Measurements from ENCODE around the gene FMN2. TPM values are rescaled to one million over a fixed set of nuclear protein-coding genes. Genes with fewer than 3 reads are reported as not detected.
"Not testable (repeated sequence)": the region's sequence is repeated elsewhere in the genome, so short reads cannot be mapped to it uniquely, and the experiment has no call there.

The FMN2 gene
- total RNA-seq, 1 donor = not detected

DNA sequence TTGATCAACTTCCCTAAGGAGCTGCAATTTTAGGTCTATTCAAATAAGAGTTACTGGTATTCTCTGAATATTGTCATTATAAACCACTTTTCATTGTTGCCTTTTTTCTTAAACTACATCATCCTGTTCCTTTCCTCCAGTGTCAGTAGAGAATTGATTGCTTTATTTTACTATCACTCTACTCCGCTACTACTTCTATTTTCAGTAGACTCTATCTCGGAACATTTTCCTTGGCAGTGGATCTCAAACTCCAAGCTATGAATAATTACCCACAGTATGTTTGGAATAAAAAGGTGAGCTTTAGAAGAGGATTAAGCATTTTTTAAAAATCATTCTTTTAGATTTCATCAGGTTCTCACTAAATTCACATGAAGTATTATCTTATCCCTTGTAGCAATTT, 295.4 kb downstream of the FMN2 start:
- no peak overlapping the region for H3K4me3 ChIP-seq (ENCODE audit: low read length)
- H3K9me3 ChIP-seq (ENCODE audit: low read depth, low read length) = peaks cover 6% of the 10 kb centered on the region
- no peaks in the 10 kb centered on the region for H3K4me1 ChIP-seq (ENCODE audit: insufficient read depth, low read length)
- no peaks in the 10 kb centered on the region for H3K27me3 ChIP-seq (ENCODE audit: insufficient read depth, low read length)

DNA sequence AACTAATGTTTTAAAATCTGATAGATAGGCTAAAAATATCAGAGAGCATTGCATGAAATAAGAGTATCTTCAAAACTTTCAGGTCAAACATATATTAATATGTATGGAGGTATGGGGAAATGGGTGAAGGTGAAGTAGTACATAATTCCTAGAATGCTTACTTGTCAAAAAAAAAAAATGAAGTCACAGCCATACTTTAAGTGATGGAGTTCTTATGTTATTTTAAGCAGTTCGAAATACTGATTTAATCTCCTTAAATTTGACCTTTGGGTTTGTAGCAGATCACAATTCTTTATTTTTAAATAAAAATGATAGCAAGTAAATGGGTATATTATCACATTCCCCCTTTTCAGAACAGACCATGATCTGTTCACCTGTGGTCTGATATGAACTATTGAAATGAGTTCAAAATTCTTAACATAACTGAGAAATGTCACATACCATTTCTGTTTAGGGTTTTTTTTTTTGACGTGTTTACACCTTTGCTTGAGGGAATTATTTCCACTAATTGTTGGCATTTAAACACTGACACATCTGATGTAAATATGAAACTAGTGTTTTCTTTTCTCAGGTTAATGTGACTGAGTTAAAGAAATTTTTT, 300.1 kb downstream of the FMN2 start:
- no peaks in the 10 kb centered on the region for H3K27me3 ChIP-seq (ENCODE audit: insufficient read depth, low read length)
- H3K4me1 ChIP-seq (ENCODE audit: insufficient read depth, low read length) = no peaks in the 10 kb centered on the region
- no peaks in the 10 kb centered on the region for H3K9me3 ChIP-seq (ENCODE audit: low read depth, low read length)
- H3K4me3 ChIP-seq (ENCODE audit: low read length) = no peak overlapping the region

DNA sequence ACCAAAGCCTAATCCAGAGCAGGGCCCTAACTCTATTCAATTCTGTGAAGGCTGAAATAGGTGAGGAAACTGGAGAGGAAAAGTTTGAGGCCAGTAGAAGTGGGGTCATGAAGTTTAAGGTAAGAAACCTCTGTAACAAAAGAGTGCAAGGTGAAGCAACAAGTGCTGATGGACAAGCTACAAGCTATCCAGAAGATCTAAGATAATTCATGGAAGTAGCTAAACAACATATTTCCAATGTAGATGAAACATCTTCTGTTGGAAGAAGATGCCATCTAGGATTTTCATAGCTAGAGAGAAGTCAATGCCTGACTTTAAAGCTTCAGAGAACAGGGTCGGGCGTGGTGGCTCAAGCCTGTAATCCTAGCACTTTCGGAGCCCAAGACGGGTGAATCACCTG, 302.7 kb downstream of the FMN2 start:
- Histone ChIP-seq H3K4me1 (ENCODE audit: insufficient read depth, low read length) (no peaks in the 10 kb centered on the region), H3K27me3 (ENCODE audit: insufficient read depth, low read length) (no peaks in the 10 kb centered on the region), H3K4me3 (ENCODE audit: low read length) (no peak overlapping the region), H3K9me3 (ENCODE audit: low read depth, low read length) (no peaks in the 10 kb centered on the region)

DNA sequence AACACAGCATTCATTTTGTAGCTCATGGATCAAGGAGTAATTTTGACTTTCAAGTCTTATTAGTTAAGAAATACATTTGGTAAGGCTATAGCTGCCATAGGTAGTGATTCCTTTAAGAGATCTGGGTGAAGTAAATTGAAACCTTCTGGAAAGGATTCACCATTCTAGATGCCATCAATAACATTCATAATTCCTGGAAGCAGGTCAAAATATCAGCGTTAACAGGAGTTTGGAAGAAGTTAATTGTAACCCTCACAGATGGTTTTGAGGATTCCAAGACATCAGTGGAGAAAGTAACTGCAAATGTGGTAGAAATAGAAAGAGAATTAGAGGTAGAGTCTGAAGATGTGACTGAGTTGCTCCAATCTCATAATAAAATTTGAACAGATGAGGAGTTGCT, 303.7 kb downstream of the FMN2 start:
- Histone ChIP-seq H3K9me3 (ENCODE audit: low read depth, low read length) (no peaks in the 10 kb centered on the region), H3K27me3 (ENCODE audit: insufficient read depth, low read length) (no peaks in the 10 kb centered on the region), H3K4me1 (ENCODE audit: insufficient read depth, low read length) (no peaks in the 10 kb centered on the region), H3K4me3 (ENCODE audit: low read length) (no peak overlapping the region)

DNA sequence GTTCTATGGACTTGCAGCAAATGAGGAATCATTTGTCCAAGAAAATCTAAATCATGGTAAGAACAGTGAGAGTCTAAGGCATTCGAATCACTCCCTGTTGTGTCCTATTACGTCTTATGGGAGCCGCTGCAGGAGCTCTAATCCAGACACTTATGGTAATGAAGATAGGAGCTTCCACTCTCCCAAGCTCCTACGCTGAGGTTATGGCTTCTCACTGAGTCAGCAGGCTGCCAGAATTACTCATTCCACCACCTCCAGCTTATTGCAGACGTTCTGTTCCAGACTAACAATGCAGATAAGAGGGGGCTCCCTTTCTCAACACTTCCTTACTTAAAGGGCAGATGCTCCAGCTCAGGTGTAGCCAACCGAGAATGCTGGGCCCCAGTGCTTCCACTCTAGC, 307.7 kb downstream of the FMN2 start:
- H3K4me3 ChIP-seq (ENCODE audit: low read length) = no peak overlapping the region
- H3K4me1 ChIP-seq (ENCODE audit: insufficient read depth, low read length) = no peaks in the 10 kb centered on the region
- no peaks in the 10 kb centered on the region for H3K9me3 ChIP-seq (ENCODE audit: low read depth, low read length)
- no peaks in the 10 kb centered on the region for H3K27me3 ChIP-seq (ENCODE audit: insufficient read depth, low read length)

DNA sequence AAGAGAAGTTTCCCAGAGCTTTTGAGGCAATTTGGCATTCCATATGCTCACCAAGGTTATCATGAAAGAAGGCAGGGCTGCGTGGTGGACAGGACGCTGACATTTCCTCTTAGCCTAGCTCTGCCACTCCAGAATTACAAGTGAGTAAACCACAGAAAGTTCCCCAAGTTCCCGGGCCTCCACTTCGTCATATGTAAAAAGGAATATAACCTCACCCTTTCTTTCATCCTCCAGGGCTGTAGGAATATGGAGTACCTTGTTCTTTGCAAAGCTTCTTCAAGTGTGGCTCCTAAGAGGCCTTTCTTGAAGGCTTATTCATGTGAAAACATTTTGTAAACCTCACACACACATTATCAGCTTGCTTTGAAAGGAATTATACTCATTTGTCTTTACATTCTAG, 310.0 kb downstream of the FMN2 start:
- Histone ChIP-seq H3K27me3 (ENCODE audit: insufficient read depth, low read length) (no peaks in the 10 kb centered on the region), H3K4me3 (ENCODE audit: low read length) (no peak overlapping the region), H3K4me1 (ENCODE audit: insufficient read depth, low read length) (no peaks in the 10 kb centered on the region), H3K9me3 (ENCODE audit: low read depth, low read length) (no peaks in the 10 kb centered on the region)

DNA sequence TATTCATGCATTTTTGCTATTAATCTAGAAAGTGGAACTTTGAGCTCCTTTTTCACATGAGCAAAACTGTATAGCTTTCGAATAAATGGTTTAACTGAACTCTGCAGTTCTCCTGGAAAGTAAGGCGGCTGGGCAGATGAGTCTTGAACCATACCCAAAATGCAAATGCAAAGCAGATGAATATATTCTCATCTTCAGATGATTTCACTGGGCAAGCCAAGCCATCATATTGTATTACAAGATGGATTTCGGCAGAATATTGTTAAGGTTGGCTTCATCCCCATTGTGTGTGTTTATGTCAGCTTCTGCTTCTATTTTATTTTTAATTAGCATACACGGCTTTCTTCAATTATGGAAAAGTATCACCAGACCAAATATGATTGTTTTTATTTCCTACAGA, 310.6 kb downstream of the FMN2 start:
- Histone ChIP-seq H3K4me3 (ENCODE audit: low read length) (no peak overlapping the region), H3K4me1 (ENCODE audit: insufficient read depth, low read length) (no peaks in the 10 kb centered on the region), H3K9me3 (ENCODE audit: low read depth, low read length) (no peaks in the 10 kb centered on the region), H3K27me3 (ENCODE audit: insufficient read depth, low read length) (no peaks in the 10 kb centered on the region)

DNA sequence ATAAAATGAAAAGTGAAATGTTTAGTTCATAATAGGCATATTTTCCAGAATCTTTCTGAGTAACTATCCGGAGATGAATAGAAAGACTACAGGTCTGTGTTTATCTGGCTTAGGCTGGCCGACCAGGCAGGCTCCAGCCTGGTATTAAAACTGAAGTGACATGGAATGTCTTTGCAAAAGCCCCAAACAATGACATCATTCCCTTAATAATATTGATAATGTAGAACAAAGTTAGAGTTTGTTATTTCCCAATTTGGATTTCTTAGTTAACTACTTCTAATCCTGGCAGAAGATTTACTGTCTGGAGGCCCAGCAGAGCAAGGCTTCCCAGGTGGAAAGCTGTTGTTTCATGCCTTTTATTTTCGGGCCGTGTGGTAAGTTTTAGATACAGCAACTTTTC, 312.6 kb downstream of the FMN2 start:
- no peaks in the 10 kb centered on the region for H3K27me3 ChIP-seq (ENCODE audit: insufficient read depth, low read length)
- H3K4me3 ChIP-seq (ENCODE audit: low read length) = no peak overlapping the region
- H3K4me1 ChIP-seq (ENCODE audit: insufficient read depth, low read length) = no peaks in the 10 kb centered on the region
- no peaks in the 10 kb centered on the region for H3K9me3 ChIP-seq (ENCODE audit: low read depth, low read length)

DNA sequence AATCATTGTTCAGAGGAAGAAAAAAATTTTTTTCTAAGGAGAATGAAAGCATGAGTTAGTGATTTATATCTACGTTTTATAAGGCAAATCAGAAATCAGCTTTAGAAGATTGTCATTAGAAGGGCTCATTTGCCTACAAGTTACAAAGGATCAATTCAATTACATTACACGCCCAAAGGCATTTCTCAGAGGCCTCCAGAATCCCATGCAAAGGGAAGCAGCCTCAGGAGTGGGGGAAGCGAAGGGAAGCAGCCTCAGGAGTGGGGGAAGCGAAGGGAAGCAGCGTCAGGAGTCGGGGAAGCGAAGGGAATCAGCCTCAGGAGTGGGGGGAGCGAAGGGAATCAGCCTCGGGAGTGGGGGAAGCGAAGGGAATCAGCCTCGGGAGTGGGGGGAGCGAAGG, 314.1 kb downstream of the FMN2 start:
- no peaks in the 10 kb centered on the region for H3K4me1 ChIP-seq (ENCODE audit: insufficient read depth, low read length)
- H3K27me3 ChIP-seq (ENCODE audit: insufficient read depth, low read length) = no peaks in the 10 kb centered on the region
- no peaks in the 10 kb centered on the region for H3K9me3 ChIP-seq (ENCODE audit: low read depth, low read length)
- no peak overlapping the region for H3K4me3 ChIP-seq (ENCODE audit: low read length)

DNA sequence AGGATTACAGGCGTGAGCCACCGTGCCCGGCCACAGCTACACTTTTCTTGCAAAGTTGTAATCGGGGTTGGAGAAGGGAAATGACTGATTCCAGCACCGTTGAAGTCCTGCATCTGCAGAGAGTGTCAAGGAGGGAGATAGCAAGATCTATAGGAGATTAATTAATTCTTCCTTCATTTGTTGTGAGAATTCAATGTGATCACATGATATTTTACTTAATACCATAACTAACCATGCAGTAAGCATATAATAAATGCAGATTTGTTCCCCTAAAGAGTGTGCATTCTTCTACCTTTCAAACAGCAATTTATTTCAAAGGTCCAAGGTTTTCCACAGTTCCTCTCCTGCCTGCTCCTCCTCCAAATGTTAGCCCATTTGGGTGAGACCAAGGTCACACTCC, 315.7 kb downstream of the FMN2 start:
- Histone ChIP-seq H3K9me3 (ENCODE audit: low read depth, low read length) (no peaks in the 10 kb centered on the region), H3K4me1 (ENCODE audit: insufficient read depth, low read length) (no peaks in the 10 kb centered on the region), H3K27me3 (ENCODE audit: insufficient read depth, low read length) (no peaks in the 10 kb centered on the region), H3K4me3 (ENCODE audit: low read length) (no peak overlapping the region)

DNA sequence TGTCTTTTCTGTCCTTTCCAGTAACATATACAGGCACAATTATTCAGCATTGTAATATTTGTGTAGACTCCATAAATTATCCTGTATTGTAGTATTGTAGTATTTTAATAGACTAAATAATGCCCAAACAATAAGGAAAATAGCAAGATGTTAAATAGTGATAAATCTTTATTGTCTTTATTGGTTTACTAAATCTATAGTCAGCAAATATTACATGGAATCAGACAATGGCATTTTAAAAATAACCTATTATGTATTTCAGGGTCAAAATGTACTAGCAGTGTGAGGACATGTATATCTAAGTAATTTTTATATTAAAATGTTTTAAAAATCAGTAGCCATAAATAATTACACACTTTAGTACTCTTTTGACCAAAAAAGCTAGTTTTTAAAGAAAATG, 317.9 kb downstream of the FMN2 start:
- H3K9me3 ChIP-seq (ENCODE audit: low read depth, low read length) = no peaks in the 10 kb centered on the region
- H3K4me3 ChIP-seq (ENCODE audit: low read length) = no peak overlapping the region
- H3K27me3 ChIP-seq (ENCODE audit: insufficient read depth, low read length) = no peaks in the 10 kb centered on the region
- no peaks in the 10 kb centered on the region for H3K4me1 ChIP-seq (ENCODE audit: insufficient read depth, low read length)

DNA sequence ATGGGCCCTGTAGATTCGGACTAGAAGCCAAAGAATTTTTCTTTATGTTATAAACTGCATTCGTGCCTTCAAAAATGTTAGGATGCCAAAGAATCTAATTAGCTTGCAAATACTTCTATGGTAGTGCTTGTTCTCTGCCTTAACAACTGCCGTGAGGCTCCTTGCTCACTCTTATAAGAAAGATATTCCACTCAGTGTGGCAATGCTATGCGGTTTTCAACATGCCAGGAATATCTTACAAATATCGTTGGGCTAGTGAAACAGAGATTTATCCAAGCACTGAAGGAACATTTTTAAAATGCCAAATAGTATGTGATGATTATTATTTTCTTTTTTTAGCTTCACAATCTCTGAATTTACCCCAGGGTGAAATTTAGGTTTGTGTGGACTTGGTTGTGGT, 322.0 kb downstream of the FMN2 start:
- Histone ChIP-seq H3K4me3 (ENCODE audit: low read length) (no peak overlapping the region), H3K4me1 (ENCODE audit: insufficient read depth, low read length) (no peaks in the 10 kb centered on the region), H3K27me3 (ENCODE audit: insufficient read depth, low read length) (no peaks in the 10 kb centered on the region), H3K9me3 (ENCODE audit: low read depth, low read length) (no peaks in the 10 kb centered on the region)

DNA sequence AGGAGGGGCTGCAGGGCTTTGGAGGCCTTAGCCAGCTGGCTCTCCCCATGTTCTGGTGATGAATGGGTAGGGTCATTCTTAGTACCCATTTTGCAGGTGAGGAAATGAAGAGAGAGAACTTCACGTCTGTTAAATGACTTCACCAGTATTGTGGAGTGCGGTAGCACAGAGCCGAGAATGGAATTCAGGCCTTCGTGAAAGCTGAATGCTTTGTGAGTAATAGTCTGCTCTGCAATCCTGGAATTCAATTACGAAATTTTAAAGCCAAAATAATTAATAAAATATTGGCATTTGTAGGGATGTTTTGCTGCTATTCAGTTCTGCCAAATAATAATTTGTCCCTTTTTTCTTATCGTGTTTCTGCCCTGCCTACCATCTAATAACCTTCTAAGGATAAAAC, 322.6 kb downstream of the FMN2 start:
- Histone ChIP-seq H3K27me3 (ENCODE audit: insufficient read depth, low read length) (no peaks in the 10 kb centered on the region), H3K9me3 (ENCODE audit: low read depth, low read length) (no peaks in the 10 kb centered on the region)

DNA sequence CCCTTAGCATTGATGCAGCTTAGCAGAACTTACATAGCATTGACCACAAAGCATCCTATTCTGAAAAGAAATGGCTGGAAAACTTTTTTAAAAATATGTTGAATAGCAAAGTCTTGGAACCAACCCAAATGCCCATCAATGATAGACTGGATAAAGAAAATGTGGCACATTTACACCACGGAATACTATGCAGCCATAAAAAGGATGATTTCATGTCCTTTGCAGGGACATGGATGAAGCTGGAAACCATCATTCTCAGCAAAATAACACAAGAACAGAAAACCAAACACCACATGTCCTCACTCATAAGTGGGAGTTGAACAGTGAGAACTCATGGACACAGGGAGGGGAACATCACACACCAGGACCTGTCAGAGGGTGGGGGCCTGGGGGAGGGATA, 323.3 kb downstream of the FMN2 start:
- not testable (repeated sequence) for H3K4me1 ChIP-seq (ENCODE audit: insufficient read depth, low read length); H3K27me3 ChIP-seq (ENCODE audit: insufficient read depth, low read length); H3K4me3 ChIP-seq (ENCODE audit: low read length); H3K9me3 ChIP-seq (ENCODE audit: low read depth, low read length)

More for the DNA sequence above, 322.6 kb downstream of the FMN2 start:
- Histone ChIP-seq H3K4me3 (ENCODE audit: low read length) (no peak overlapping the region), H3K4me1 (ENCODE audit: insufficient read depth, low read length) (no peaks in the 10 kb centered on the region)

DNA sequence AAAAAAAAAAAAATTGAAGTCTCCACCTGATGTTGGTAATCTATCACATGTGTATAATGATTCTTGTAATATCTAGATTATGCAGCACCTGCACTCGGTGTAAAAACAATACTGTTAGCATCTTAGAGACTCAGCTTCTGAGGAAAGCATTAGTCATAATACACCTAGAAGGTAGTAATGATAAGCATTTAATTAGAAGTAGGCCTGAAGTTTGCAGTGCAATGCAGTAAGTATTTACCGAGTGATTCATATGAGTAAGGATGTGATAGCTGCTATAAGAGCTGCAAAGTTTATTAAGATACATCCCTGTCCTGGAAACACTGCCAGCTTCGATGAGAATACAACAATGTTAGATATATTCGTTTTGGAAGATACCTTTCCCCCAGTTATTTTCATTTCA, 323.8 kb downstream of the FMN2 start:
- Histone ChIP-seq H3K4me3 (ENCODE audit: low read length) (no peak overlapping the region), H3K9me3 (ENCODE audit: low read depth, low read length) (no peaks in the 10 kb centered on the region), H3K27me3 (ENCODE audit: insufficient read depth, low read length) (no peaks in the 10 kb centered on the region), H3K4me1 (ENCODE audit: insufficient read depth, low read length) (no peaks in the 10 kb centered on the region)

DNA sequence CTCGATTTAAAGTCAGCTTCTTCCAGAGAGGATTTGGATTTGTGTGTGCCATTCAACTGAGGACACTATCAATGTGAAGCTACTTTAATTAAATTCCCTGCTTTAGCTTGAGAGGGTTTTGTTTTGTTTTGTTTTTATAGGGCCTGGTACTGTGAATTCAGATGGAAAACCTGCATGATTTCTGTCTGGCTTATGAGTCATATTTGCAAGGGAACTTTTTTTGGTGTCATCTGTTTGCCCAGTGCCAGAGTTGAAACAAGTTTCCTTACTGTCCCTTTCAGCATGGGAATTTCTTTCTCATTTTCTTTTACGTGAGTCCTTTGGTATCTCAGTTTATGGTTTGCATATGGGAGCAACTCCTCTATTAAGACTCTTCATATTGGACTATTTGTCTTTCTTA, 325.6 kb downstream of the FMN2 start:
- Histone ChIP-seq H3K4me1 (ENCODE audit: insufficient read depth, low read length) (no peaks in the 10 kb centered on the region), H3K9me3 (ENCODE audit: low read depth, low read length) (no peaks in the 10 kb centered on the region), H3K27me3 (ENCODE audit: insufficient read depth, low read length) (no peaks in the 10 kb centered on the region), H3K4me3 (ENCODE audit: low read length) (no peak overlapping the region)

DNA sequence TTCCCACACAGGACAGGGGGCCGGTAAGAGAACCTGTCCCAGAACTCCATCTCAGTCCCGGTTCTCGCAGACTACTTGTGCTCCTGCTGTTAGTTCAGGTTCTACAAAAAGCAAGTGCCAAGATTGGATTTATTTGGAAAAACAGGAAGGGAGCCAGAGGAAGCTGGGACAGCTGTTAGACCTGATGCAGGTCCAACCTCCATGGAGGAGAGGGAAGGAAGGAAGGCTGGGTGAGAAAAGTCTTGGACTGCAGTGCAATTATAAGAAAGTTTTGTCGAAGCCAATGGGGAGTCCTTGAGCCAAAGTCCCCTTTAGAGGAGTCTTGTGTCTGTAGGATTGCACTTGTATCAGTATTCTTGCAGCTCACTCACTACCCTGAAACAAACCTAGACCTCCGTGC, 329.1 kb downstream of the FMN2 start:
- Histone ChIP-seq H3K27me3 (ENCODE audit: insufficient read depth, low read length) (no peaks in the 10 kb centered on the region), H3K4me3 (ENCODE audit: low read length) (no peak overlapping the region), H3K4me1 (ENCODE audit: insufficient read depth, low read length) (no peaks in the 10 kb centered on the region), H3K9me3 (ENCODE audit: low read depth, low read length) (no peaks in the 10 kb centered on the region)
